DND-41 (cell line): ENCODE results near the gene STMN1.
A peak's percentile ranks its signal among the peaks of the same experiment; 100 is the strongest.

Source experiments
- ATAC-seq: fragments of 200-7000 bp; cut with Tn5 transposase; 3 replicates; pipeline ENCODE4 v1.9.1; 2021; ENCODE audit warnings: low read depth; ENCODE audit not compliant: insufficient read depth
- DNase-seq: peaks from one replicate; pipeline ENCODE4 v3.0.0-alpha.2; 2020
- H2AFZ ChIP-seq: 2 replicates; pipeline ENCODE4 v1.6.0; 2012; ENCODE audit warnings: low read depth, low read length
- H3K27ac ChIP-seq: 2 replicates; pipeline ENCODE4 v1.5.1; 2012; ENCODE audit warnings: low read length, inconsistent platforms
- H3K27me3 ChIP-seq: fragments of 200-600 bp; sonication (generic); 2 replicates; pipeline ENCODE4 v1.6.0; 2012; ENCODE audit warnings: low read length, mild to moderate bottlenecking, inconsistent platforms; ENCODE audit not compliant: insufficient read depth, poor library complexity
- H3K36me3 ChIP-seq: 2 replicates; pipeline ENCODE4 v1.5.1; 2012; ENCODE audit warnings: low read length, inconsistent platforms; ENCODE audit not compliant: insufficient read depth
- H3K4me1 ChIP-seq: 2 replicates; pipeline ENCODE4 v1.5.1; 2012; ENCODE audit warnings: mild to moderate bottlenecking, low read length; ENCODE audit not compliant: insufficient read depth
- H3K4me2 ChIP-seq: 2 replicates; pipeline ENCODE4 v1.6.0; 2012; ENCODE audit warnings: mild to moderate bottlenecking, moderate library complexity, low read length, inconsistent platforms; ENCODE audit not compliant: insufficient read depth
- H3K4me3 ChIP-seq, 2 experiments: fragments of 200-600 bp in 1 of 2; shearing (Covaris generic) in 1 of 2; 2 replicates each; pipeline ENCODE4 v1.5.1; 2012 to 2016; ENCODE audit warnings: inconsistent platforms in 2 of 2, low read length in 2 of 2, mild to moderate bottlenecking in 2 of 2, low read depth in 1 of 2, moderate library complexity in 1 of 2
- H3K79me2 ChIP-seq: 2 replicates; pipeline ENCODE4 v1.6.0; 2012; ENCODE audit warnings: low read length, inconsistent platforms; ENCODE audit not compliant: insufficient read depth
- H3K9ac ChIP-seq: 2 replicates; pipeline ENCODE4 v1.6.0; 2012; ENCODE audit warnings: low read depth, mild to moderate bottlenecking, inconsistent platforms, low read length, moderate library complexity
- H3K9me3 ChIP-seq: 2 replicates; pipeline ENCODE4 v1.5.1; 2012; ENCODE audit warnings: low read length, moderate library complexity, mild to moderate bottlenecking, inconsistent platforms; ENCODE audit not compliant: insufficient read depth, severe bottlenecking
- H4K20me1 ChIP-seq: 2 replicates; pipeline ENCODE4 v1.6.0; 2012; ENCODE audit warnings: low read length; ENCODE audit not compliant: insufficient read depth
- CTCF ChIP-seq: IDR thresholded peaks from 2 replicates; pipeline ENCODE4 v1.5.1; 2012; ENCODE audit warnings: borderline replicate concordance, low read length, moderate library complexity, mild to moderate bottlenecking; ENCODE audit not compliant: poor library complexity, severe bottlenecking; ENCODE audit errors: extremely low read depth
- EZH2 ChIP-seq: IDR thresholded peaks from 3 replicates; pipeline ENCODE4 v1.6.1; 2012; ENCODE audit warnings: borderline replicate concordance, low read depth, mild to moderate bottlenecking, moderate library complexity, low read length, inconsistent platforms; ENCODE audit not compliant: severe bottlenecking

STMN1 gene

GRCh38 chr1:25927521-25928265 lies 21.5 kb upstream of the STMN1 start:
- H2AFZ ChIP-seq: no peak overlapping the region
- H3K4me3 ChIP-seq: no peak overlapping the region
- ATAC-seq: no peak
- no peaks in the 10 kb centered on the region for H4K20me1 ChIP-seq
- no peak overlapping the region for H3K4me2 ChIP-seq
- H3K9me3 ChIP-seq: no peaks in the 10 kb centered on the region
- H3K27me3 ChIP-seq: peaks cover 12% of the 10 kb centered on the region
- no peak overlapping the region for H3K9ac ChIP-seq
- no peak for DNase-seq
- H3K79me2 ChIP-seq: no peaks in the 10 kb centered on the region
- TF ChIP-seq CTCF (no peak), EZH2 (no peak)
- no peaks in the 10 kb centered on the region for H3K36me3 ChIP-seq
- H3K27ac ChIP-seq: no peak overlapping the region
- H3K4me1 ChIP-seq: peaks cover 14% of the 10 kb centered on the region

- no peak overlapping the region for H3K4me3 ChIP-seq
- H3K4me2 ChIP-seq: no peak overlapping the region
- H2AFZ ChIP-seq: no peak overlapping the region
- ATAC-seq (peak; percentile 30; the same call in 1 of the 3 replicates), DNase-seq (no peak)
- H3K36me3 ChIP-seq: no peaks in the 10 kb centered on the region
- peaks cover 19% of the 10 kb centered on the region for H3K27me3 ChIP-seq
- no peaks in the 10 kb centered on the region for H4K20me1 ChIP-seq
- H3K9ac ChIP-seq: no peak overlapping the region
- H3K79me2 ChIP-seq: no peaks in the 10 kb centered on the region
- no peaks in the 10 kb centered on the region for H3K9me3 ChIP-seq
- H3K4me1 ChIP-seq: peaks cover 20% of the 10 kb centered on the region
- TF ChIP-seq CTCF (no peak), EZH2 (no peak)
- no peak overlapping the region for H3K27ac ChIP-seq
Observed at GRCh38 chr1:25926731-25927496, 20.7 kb upstream of the STMN1 start.

GRCh38 chr1:25924454-25924853 lies 18.2 kb upstream of the STMN1 start:
- H3K4me2 ChIP-seq: no peak overlapping the region
- H3K4me1 ChIP-seq: peaks cover 20% of the 10 kb centered on the region
- ATAC-seq (no peak), DNase-seq (no peak)
- H3K4me3 ChIP-seq: no peak overlapping the region
- no peaks in the 10 kb centered on the region for H3K9me3 ChIP-seq
- H2AFZ ChIP-seq: no peak overlapping the region
- H3K79me2 ChIP-seq: no peaks in the 10 kb centered on the region
- H3K27ac ChIP-seq: no peak overlapping the region
- peaks cover 21% of the 10 kb centered on the region for H3K27me3 ChIP-seq
- TF ChIP-seq CTCF: no peak
- TF ChIP-seq EZH2: no peak
- no peaks in the 10 kb centered on the region for H4K20me1 ChIP-seq
- no peaks in the 10 kb centered on the region for H3K36me3 ChIP-seq
- H3K9ac ChIP-seq: no peak overlapping the region
